Trophoblast cell (in vitro differentiated cells and primary cell): ENCODE measurements around the gene HAUS8. TPM values are rescaled to one million over a fixed set of nuclear protein-coding genes. Genes with fewer than 3 reads are reported as not detected.

ENCODE experiments used
- DNase-seq, 2 donors: peaks; one replicate each; pipeline ENCODE4 v3.0.0-alpha.2; 2016
- H2AFZ ChIP-seq: 2 replicates; pipeline ENCODE4 v1.6.1; 2013; ENCODE audit warnings: low read length, moderate library complexity, mild to moderate bottlenecking; ENCODE audit not compliant: insufficient read depth, poor library complexity
- H2AK5ac ChIP-seq: 2 replicates; pipeline ENCODE4 v1.6.1; 2013; ENCODE audit warnings: mild to moderate bottlenecking, low read length
- H2BK120ac ChIP-seq: 2 replicates; pipeline ENCODE4 v1.6.1; 2013; ENCODE audit warnings: low read length, mild to moderate bottlenecking, moderate library complexity; ENCODE audit not compliant: insufficient read depth, poor library complexity
- H2BK12ac ChIP-seq: 2 replicates; pipeline ENCODE4 v1.6.1; 2013; ENCODE audit warnings: mild to moderate bottlenecking, low read length, moderate library complexity
- H2BK5ac ChIP-seq: 2 replicates; pipeline ENCODE4 v1.6.1; 2013; ENCODE audit warnings: low read length, low read depth, moderate library complexity, mild to moderate bottlenecking; ENCODE audit not compliant: poor library complexity
- H3K14ac ChIP-seq: 2 replicates; pipeline ENCODE4 v1.6.1; 2013; ENCODE audit warnings: mild to moderate bottlenecking, low read length
- H3K18ac ChIP-seq: 2 replicates; pipeline ENCODE4 v1.6.1; 2013; ENCODE audit warnings: mild to moderate bottlenecking, low read length
- H3K23ac ChIP-seq: 2 replicates; pipeline ENCODE4 v1.6.1; 2013; ENCODE audit warnings: low read length
- H3K27ac ChIP-seq: 2 replicates; pipeline ENCODE4 v1.5.1; 2013; ENCODE audit warnings: low read depth, mild to moderate bottlenecking, inconsistent platforms, low read length, moderate library complexity
- H3K27me3 ChIP-seq: 2 replicates; pipeline ENCODE4 v1.6.1; 2013; ENCODE audit warnings: inconsistent platforms, mild to moderate bottlenecking, low read length, moderate library complexity; ENCODE audit not compliant: insufficient read depth
- H3K36me3 ChIP-seq, 2 experiments: 1 replicate in 1 of 2; 2 replicates in 1 of 2; pipeline ENCODE4 v1.6.1; 2013; ENCODE audit warnings: low read length in 2 of 2, mild to moderate bottlenecking in 2 of 2, moderate library complexity in 1 of 2; ENCODE audit not compliant: insufficient read depth in 2 of 2, control insufficient read depth in 1 of 2
- H3K4ac ChIP-seq: 2 replicates; pipeline ENCODE4 v1.6.1; 2013; ENCODE audit warnings: low read depth, mild to moderate bottlenecking, low read length, moderate library complexity
- H3K4me1 ChIP-seq, 2 experiments: 1 replicate in 1 of 2; 2 replicates in 1 of 2; pipeline ENCODE4 v1.6.1; 2013; ENCODE audit warnings: low read length in 2 of 2, mild to moderate bottlenecking in 2 of 2, moderate library complexity in 1 of 2; ENCODE audit not compliant: insufficient read depth in 2 of 2, control insufficient read depth in 1 of 2
- H3K4me2 ChIP-seq: 2 replicates; pipeline ENCODE4 v1.6.1; 2013; ENCODE audit warnings: inconsistent platforms, mild to moderate bottlenecking, low read length, moderate library complexity
- H3K4me3 ChIP-seq: 2 replicates; pipeline ENCODE4 v1.5.1; 2013; ENCODE audit warnings: mild to moderate bottlenecking, low read depth, low read length, inconsistent platforms
- H3K79me1 ChIP-seq: one replicate; pipeline ENCODE4 v1.6.1; 2013; ENCODE audit warnings: low read length
- H3K79me2 ChIP-seq: 2 replicates; pipeline ENCODE4 v1.6.1; 2013; ENCODE audit warnings: low read length, mild to moderate bottlenecking; ENCODE audit not compliant: control insufficient read depth, insufficient read depth, poor library complexity
- H3K9ac ChIP-seq: 2 replicates; pipeline ENCODE4 v1.6.1; 2013; ENCODE audit warnings: mild to moderate bottlenecking, low read length
- H3K9me3 ChIP-seq: 2 replicates; pipeline ENCODE4 v1.6.1; 2013; ENCODE audit warnings: low read depth, mild to moderate bottlenecking, control low read depth, inconsistent platforms, low read length; ENCODE audit not compliant: insufficient read depth
- H4K12ac ChIP-seq: 2 replicates; pipeline ENCODE4 v1.6.1; 2013; ENCODE audit warnings: low read depth, mild to moderate bottlenecking, low read length, moderate library complexity
- H4K8ac ChIP-seq: 2 replicates; pipeline ENCODE4 v1.6.1; 2013; ENCODE audit warnings: low read depth, mild to moderate bottlenecking, low read length, moderate library complexity
- H4K91ac ChIP-seq: one replicate; pipeline ENCODE4 v1.6.1; 2013; ENCODE audit warnings: low read depth, mild to moderate bottlenecking, low read length, moderate library complexity
- WGBS: extraction: QIAGEN DNeasy Blood & Tissue Kit; methylation state at CpG from one replicate; pipeline ENCODE4 v1.1.7; 2013; ENCODE audit warnings: missing lambda C conversion rate; ENCODE audit not compliant: insufficient read length, insufficient coverage; ENCODE audit errors: extremely low coverage; 5-methylcytosine and 5-hydroxymethylcytosine counted together
- polyA plus RNA-seq: library from polyadenylated mRNA; stranded (reverse); fragments of 200-250 nt; gene quantifications from 2 replicates; pipeline ENCODE4 v1.2.3, GENCODE V29; 2013

HAUS8 gene, protein sequence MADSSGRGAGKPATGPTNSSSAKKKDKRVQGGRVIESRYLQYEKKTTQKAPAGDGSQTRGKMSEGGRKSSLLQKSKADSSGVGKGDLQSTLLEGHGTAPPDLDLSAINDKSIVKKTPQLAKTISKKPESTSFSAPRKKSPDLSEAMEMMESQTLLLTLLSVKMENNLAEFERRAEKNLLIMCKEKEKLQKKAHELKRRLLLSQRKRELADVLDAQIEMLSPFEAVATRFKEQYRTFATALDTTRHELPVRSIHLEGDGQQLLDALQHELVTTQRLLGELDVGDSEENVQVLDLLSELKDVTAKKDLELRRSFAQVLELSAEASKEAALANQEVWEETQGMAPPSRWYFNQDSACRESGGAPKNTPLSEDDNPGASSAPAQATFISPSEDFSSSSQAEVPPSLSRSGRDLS
- 31.7 and 32.6 TPM in 2 replicates for polyA plus RNA-seq

DNA sequence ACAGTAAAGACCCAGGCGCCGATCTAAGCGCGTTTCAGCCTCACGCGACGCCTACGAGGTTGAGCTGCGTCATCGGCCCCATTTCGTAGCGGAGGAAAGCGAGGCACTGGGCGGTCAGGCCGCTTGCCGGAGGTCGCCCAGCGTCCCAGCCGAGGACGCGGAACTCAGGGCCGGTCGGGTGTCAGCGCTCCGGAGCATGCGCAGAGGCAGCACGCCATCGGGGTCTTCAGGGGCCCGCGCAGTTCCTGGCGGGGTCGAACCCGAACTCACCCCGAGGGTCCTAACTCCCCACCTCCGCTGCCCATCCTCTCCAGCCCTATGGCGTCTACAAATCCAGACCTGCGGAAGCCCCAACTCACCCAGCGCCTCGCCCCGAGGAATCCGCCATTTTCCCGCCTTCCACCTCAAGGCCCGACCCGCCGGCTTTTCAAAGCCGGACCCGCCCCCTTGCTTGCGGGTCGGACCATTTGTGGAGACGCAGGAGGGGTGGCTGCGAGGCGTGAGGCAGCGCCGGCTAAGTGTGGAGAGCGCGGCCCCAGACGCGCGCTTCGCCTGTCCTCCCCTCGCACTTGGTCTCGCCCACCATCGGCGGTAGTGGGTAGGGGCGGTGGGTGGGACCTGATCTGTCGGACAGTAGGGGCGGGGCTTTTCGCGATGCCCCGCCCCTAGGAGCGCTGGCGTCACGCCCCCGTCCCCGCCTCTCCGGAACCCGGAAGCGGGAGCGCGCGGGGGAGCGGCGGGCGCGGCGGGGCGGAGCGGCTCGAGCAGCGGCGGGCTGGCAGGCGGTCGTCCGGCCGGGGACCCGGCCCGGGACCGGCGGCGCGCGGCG lies at the start of gene HAUS8, which contains the start of gene MYO9B:
Gene HAUS8, minus strand, starts transcription at position 418 of the 829 bp plus-strand sequence. Its CDS starts 30 bp downstream, at position 388.
Gene MYO9B, plus strand, starts transcription at position 743 of the 829 bp plus-strand sequence. CDS start 25,941 bp downstream, outside the sequence.
- peak within 1 kb of the TSS; percentile 99 for H3K4me3 ChIP-seq
- peak within 1 kb of the TSS; percentile 87 for H4K91ac ChIP-seq
- peaks cover 15 to 23% of the 10 kb centered on the region in 2 experiments for H3K36me3 ChIP-seq
- H3K9ac ChIP-seq = peak within 1 kb of the TSS; percentile 95
- peaks cover 24 to 32% of the 10 kb centered on the region in 2 experiments for H3K4me1 ChIP-seq
- peak within 1 kb of the TSS; percentile 56 for H2AK5ac ChIP-seq
- peak within 1 kb of the TSS; percentile 80 for H3K14ac ChIP-seq
- peak within 1 kb of the TSS; percentile 81 for H3K4me2 ChIP-seq
- no peaks in the 10 kb centered on the region for H3K27me3 ChIP-seq
- H3K79me2 ChIP-seq = peaks cover 45% of the 10 kb centered on the region
- peak within 1 kb of the TSS; percentile 87 for H3K18ac ChIP-seq
- peak within 1 kb of the TSS; percentile 87 for H2BK5ac ChIP-seq
- WGBS = no CpG with 5 or more reads among the region's 103 CpGs
- H4K8ac ChIP-seq = peak within 1 kb of the TSS; percentile 81
- no peaks in the 10 kb centered on the region for H3K9me3 ChIP-seq
- peak within 1 kb of the TSS; percentile 93 for H2AFZ ChIP-seq
- H3K23ac ChIP-seq = no peak within 1 kb of the TSS
- peak within 1 kb of the TSS; percentile 87 for H3K4ac ChIP-seq
- peak; percentile 99 to 100 for DNase-seq
- peak within 1 kb of the TSS; percentile 35 for H2BK120ac ChIP-seq
- peak within 1 kb of the TSS; percentile 54 for H4K12ac ChIP-seq
- peaks cover 17% of the 10 kb centered on the region for H3K79me1 ChIP-seq
- peak within 1 kb of the TSS; percentile 49 for H3K27ac ChIP-seq
- no peak within 1 kb of the TSS for H2BK12ac ChIP-seq

DNA sequence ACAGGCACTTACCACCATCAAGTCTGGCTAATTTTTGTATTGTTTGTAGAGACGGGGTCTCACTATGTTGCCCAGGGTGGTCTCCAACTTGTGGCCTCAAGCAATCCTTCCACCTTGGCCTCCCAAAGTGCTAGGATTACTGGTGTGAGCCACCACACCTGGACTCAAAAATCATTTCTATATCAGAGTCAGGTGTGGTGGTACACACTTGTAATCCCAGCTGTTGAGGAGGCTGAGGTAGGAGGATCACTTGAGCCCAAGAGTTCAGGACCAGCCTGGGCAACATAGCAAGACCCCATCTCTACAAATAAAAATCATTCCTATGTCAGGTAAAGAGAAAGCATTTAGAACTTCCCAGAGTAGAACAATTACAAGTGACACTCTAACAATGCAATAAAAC lies 48.8 kb upstream of the HAUS8 start:
- Histone ChIP-seq H3K79me2 (peaks cover 5% of the 10 kb centered on the region), H3K27me3 (no peaks in the 10 kb centered on the region), H4K91ac (no peak overlapping the region), H3K14ac (no peak overlapping the region), H2BK5ac (no peak overlapping the region), H2AK5ac (no peak overlapping the region), H2BK120ac (no peak overlapping the region), H2AFZ (no peak overlapping the region), H4K8ac (no peak overlapping the region), H3K4me3 (no peak overlapping the region), H3K36me3 (peaks cover 5 to 9% of the 10 kb centered on the region in 2 experiments), H3K79me1 (peaks cover 22% of the 10 kb centered on the region), H3K23ac (no peak overlapping the region), H3K9ac (no peak overlapping the region), H4K12ac (no peak overlapping the region), H2BK12ac (no peak overlapping the region), H3K27ac (no peak overlapping the region), H3K4me2 (no peak overlapping the region), H3K18ac (peak overlapping the region; percentile 12), H3K4ac (no peak overlapping the region), H3K9me3 (no peaks in the 10 kb centered on the region), H3K4me1 (peaks cover 17 to 24% of the 10 kb centered on the region in 2 experiments)
- no peak for DNase-seq
- WGBS = no CpG with 5 or more reads among the region's 1 CpG

DNA sequence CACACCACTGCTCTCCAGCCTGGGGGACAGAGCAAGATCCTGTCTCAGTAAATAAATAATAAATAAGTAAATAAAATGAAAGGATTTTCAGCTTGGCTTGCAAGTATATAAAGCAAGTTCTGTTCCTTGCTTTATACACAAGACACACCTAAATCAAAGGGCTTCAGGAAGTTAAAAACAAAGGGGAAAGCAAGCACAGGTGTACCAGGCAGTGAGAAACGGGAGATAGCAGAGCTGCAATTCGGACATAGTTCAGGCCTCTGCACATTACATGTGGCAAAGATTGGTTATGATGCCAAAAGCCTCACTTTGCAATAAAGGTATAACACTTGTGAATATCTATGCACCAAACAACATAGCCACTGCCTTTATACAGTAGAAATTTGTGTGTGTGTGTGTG lies 47.8 kb upstream of the HAUS8 start:
- no peak overlapping the region for H2BK12ac ChIP-seq
- H3K18ac ChIP-seq = no peak overlapping the region
- no peak overlapping the region for H3K23ac ChIP-seq
- no peaks in the 10 kb centered on the region for H3K9me3 ChIP-seq
- no peak for DNase-seq
- no peak overlapping the region for H2AFZ ChIP-seq
- H3K36me3 ChIP-seq = peaks cover 7 to 12% of the 10 kb centered on the region in 2 experiments
- no peak overlapping the region for H2BK120ac ChIP-seq
- no peak overlapping the region for H3K9ac ChIP-seq
- H4K12ac ChIP-seq = no peak overlapping the region
- H2AK5ac ChIP-seq = no peak overlapping the region
- H3K79me2 ChIP-seq = peaks cover 2% of the 10 kb centered on the region
- H3K14ac ChIP-seq = no peak overlapping the region
- H3K27me3 ChIP-seq = no peaks in the 10 kb centered on the region
- no peak overlapping the region for H2BK5ac ChIP-seq
- no CpG with 5 or more reads among the region's 2 CpGs for WGBS
- peaks cover 15% of the 10 kb centered on the region for H3K79me1 ChIP-seq
- no peak overlapping the region for H3K4me3 ChIP-seq
- no peak overlapping the region for H3K4ac ChIP-seq
- no peak overlapping the region for H3K27ac ChIP-seq
- no peak overlapping the region for H4K8ac ChIP-seq
- H3K4me1 ChIP-seq = peaks cover 17 to 24% of the 10 kb centered on the region in 2 experiments
- H4K91ac ChIP-seq = no peak overlapping the region
- H3K4me2 ChIP-seq = no peak overlapping the region

DNA sequence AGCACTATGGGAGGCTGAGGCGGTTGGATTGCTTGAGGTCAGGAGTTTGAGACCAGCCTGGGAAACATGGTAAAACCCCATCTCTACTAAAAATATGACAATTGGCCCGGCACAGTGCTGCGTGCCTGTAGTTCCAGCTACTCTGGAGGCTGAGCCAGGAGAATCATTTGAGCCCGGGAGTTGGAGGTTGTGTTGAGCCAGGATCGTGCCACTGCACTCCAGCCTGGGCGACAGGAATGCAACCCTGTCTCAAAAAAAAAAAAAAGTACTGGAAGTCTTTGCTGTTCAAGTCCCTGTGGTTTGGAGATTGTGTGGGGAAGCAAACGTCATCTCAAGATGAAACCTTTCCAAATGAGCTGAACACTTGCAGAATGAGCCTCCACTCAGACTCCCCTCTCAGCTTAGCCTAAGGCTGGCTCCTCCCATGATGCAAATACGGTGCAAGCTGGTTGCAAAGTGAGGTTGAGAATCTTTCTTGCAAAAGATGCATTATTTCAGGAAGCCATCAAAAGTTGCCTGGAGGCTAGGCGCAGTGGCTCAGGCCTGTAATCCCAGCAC lies 46.6 kb upstream of the HAUS8 start:
- Histone ChIP-seq H3K23ac (no peak overlapping the region), H2BK120ac (no peak overlapping the region), H3K27ac (no peak overlapping the region), H3K4me1 (peaks cover 17 to 23% of the 10 kb centered on the region in 2 experiments), H3K79me2 (peaks cover 2% of the 10 kb centered on the region), H3K79me1 (peaks cover 12% of the 10 kb centered on the region), H2BK12ac (no peak overlapping the region), H3K27me3 (no peaks in the 10 kb centered on the region), H3K9me3 (no peaks in the 10 kb centered on the region), H3K9ac (no peak overlapping the region), H3K18ac (no peak overlapping the region), H3K4me3 (no peak overlapping the region), H3K4me2 (no peak overlapping the region), H4K12ac (no peak overlapping the region), H3K36me3 (peaks cover 5 to 10% of the 10 kb centered on the region in 2 experiments), H3K14ac (no peak overlapping the region), H4K91ac (no peak overlapping the region), H4K8ac (no peak overlapping the region), H2AFZ (no peak overlapping the region), H2AK5ac (no peak overlapping the region), H3K4ac (no peak overlapping the region), H2BK5ac (no peak overlapping the region)
- no CpG with 5 or more reads among the region's 9 CpGs for WGBS
- DNase-seq = peak; percentile 67 to 72
